ENCODE data around the gene HMGCS1.
A peak's percentile ranks its signal among the peaks of the same experiment; 100 is the strongest.
"Not testable (repeated sequence)": the region's sequence is repeated elsewhere in the genome, so short reads cannot be mapped to it uniquely, and the experiment has no call there.

Gene HMGCS1

GRCh38 chr5:43314724-43315123 lies 1.5 kb upstream of the HMGCS1 start:
- no peak overlapping the region for H3K4me3 ChIP-seq (ENCODE audit: low read depth, low read length)
- no peak for DNase-seq (ENCODE audit: low read depth)

- H3K4me3 ChIP-seq (ENCODE audit: low read depth, low read length), result peak overlapping the region; percentile 32
- DNase-seq (ENCODE audit: low read depth), result no peak
Measured at GRCh38 chr5:43313854-43314457, 744 bp upstream of the HMGCS1 start.

GRCh38 chr5:43312699-43313034 lies 545 bp downstream of the HMGCS1 start:
- peak overlapping the region; percentile 99 for H3K4me3 ChIP-seq (ENCODE audit: low read depth, low read length)
- no peak for DNase-seq (ENCODE audit: low read depth)

- H3K4me3 ChIP-seq (ENCODE audit: low read depth, low read length), result peak overlapping the region; percentile 99
- DNase-seq (ENCODE audit: low read depth), result no peak
Measured at GRCh38 chr5:43312076-43312661, 1.0 kb downstream of the HMGCS1 start.

GRCh38 chr5:43309637-43310036 lies 3.6 kb downstream of the HMGCS1 start:
- H3K4me3 ChIP-seq (ENCODE audit: low read depth, low read length), result peak overlapping the region; percentile 99
- DNase-seq (ENCODE audit: low read depth), result no peak

- no peak for DNase-seq (ENCODE audit: low read depth)
- H3K4me3 ChIP-seq (ENCODE audit: low read depth, low read length), result peak overlapping the region; percentile 99
Measured at GRCh38 chr5:43309122-43309521, 4.1 kb downstream of the HMGCS1 start.

- H3K4me3 ChIP-seq (ENCODE audit: low read depth, low read length); DNase-seq (ENCODE audit: low read depth): not testable (repeated sequence)
Measured at GRCh38 chr5:43306954-43307353, 6.3 kb downstream of the HMGCS1 start.

GRCh38 chr5:43305948-43306565 lies 7.2 kb downstream of the HMGCS1 start:
- no peak for DNase-seq (ENCODE audit: low read depth)
- H3K4me3 ChIP-seq (ENCODE audit: low read depth, low read length), result no peak overlapping the region

- no peak for DNase-seq (ENCODE audit: low read depth)
Measured at GRCh38 chr5:43304525-43304924, 8.7 kb downstream of the HMGCS1 start.

GRCh38 chr5:43303242-43303641 lies 10.0 kb downstream of the HMGCS1 start:
- DNase-seq (ENCODE audit: low read depth), result no peak
- H3K4me3 ChIP-seq (ENCODE audit: low read depth, low read length), result no peak overlapping the region

More at GRCh38 chr5:43304525-43304924, 8.7 kb downstream of the HMGCS1 start:
- H3K4me3 ChIP-seq (ENCODE audit: low read depth, low read length), result no peak overlapping the region

GRCh38 chr5:43302481-43302880 lies 10.7 kb downstream of the HMGCS1 start:
- H3K4me3 ChIP-seq (ENCODE audit: low read depth, low read length), result no peak overlapping the region
- no peak for DNase-seq (ENCODE audit: low read depth)

- DNase-seq (ENCODE audit: low read depth), result no peak
- H3K4me3 ChIP-seq (ENCODE audit: low read depth, low read length), result no peak overlapping the region
Measured at GRCh38 chr5:43301653-43302091, 11.5 kb downstream of the HMGCS1 start.

GRCh38 chr5:43300112-43300511 lies 13.1 kb downstream of the HMGCS1 start:
- H3K4me3 ChIP-seq (ENCODE audit: low read depth, low read length), result no peak overlapping the region
- DNase-seq (ENCODE audit: low read depth), result no peak

GRCh38 chr5:43298443-43298842 lies 14.8 kb downstream of the HMGCS1 start:
- no peak for DNase-seq (ENCODE audit: low read depth)
- no peak overlapping the region for H3K4me3 ChIP-seq (ENCODE audit: low read depth, low read length)

- H3K4me3 ChIP-seq (ENCODE audit: low read depth, low read length), result no peak overlapping the region
- DNase-seq (ENCODE audit: low read depth), result no peak
Measured at GRCh38 chr5:43296835-43297234, 16.4 kb downstream of the HMGCS1 start.

- no peak overlapping the region for H3K4me3 ChIP-seq (ENCODE audit: low read depth, low read length)
- DNase-seq (ENCODE audit: low read depth), result no peak
Measured at GRCh38 chr5:43295202-43295601, 18.0 kb downstream of the HMGCS1 start.

- no peak for DNase-seq (ENCODE audit: low read depth)
- H3K4me3 ChIP-seq (ENCODE audit: low read depth, low read length), result no peak overlapping the region
Measured at GRCh38 chr5:43294226-43294625, 19.0 kb downstream of the HMGCS1 start.

- no peak for DNase-seq (ENCODE audit: low read depth)
- H3K4me3 ChIP-seq (ENCODE audit: low read depth, low read length), result no peak overlapping the region
Measured at GRCh38 chr5:43290726-43291125, 22.5 kb downstream of the HMGCS1 start.

GRCh38 chr5:43288269-43288831 lies 24.9 kb downstream of the HMGCS1 start:
- H3K4me3 ChIP-seq (ENCODE audit: low read depth, low read length), result no peak overlapping the region
- no peak for DNase-seq (ENCODE audit: low read depth)

- no peak for DNase-seq (ENCODE audit: low read depth)
- H3K4me3 ChIP-seq (ENCODE audit: low read depth, low read length), result no peak overlapping the region
Measured at GRCh38 chr5:43287493-43287892, 25.7 kb downstream of the HMGCS1 start.

GRCh38 chr5:43286623-43287022 lies 26.6 kb downstream of the HMGCS1 start:
- no peak overlapping the region for H3K4me3 ChIP-seq (ENCODE audit: low read depth, low read length)
- DNase-seq (ENCODE audit: low read depth), result no peak

Measured in skeletal muscle cell (primary cell).